OCI-LY3 (cell line): Measurements from ENCODE around the gene IGFBP7.

ENCODE experiments used
- H2AFZ ChIP-seq: fragments of 200-600, 300-600 bp; shearing (Covaris generic); 2 replicates; pipeline ENCODE4 v1.6.0; 2014; ENCODE audit warnings: antibody characterized with exemption, low read depth, low read length
- H3K27ac ChIP-seq: fragments of 200-600, 300-600 bp; sonication (generic); 2 replicates; pipeline ENCODE4 v1.5.1; 2014; ENCODE audit warnings: mild to moderate bottlenecking, low read length, moderate library complexity, mixed read lengths
- H3K27me3 ChIP-seq: fragments of 200-600, 300-600 bp; sonication (generic); 2 replicates; pipeline ENCODE4 v1.6.1; 2014; ENCODE audit warnings: low read depth, low read length, mixed read lengths
- H3K36me3 ChIP-seq: fragments of 200-600, 300-600 bp; sonication (generic); replicated peaks from 2 replicates; pipeline ENCODE3; 2014; ENCODE audit warnings: low read depth, low read length, mixed read lengths
- H3K4me1 ChIP-seq: fragments of 300-600, 200-600 bp; sonication (generic); 2 replicates; pipeline ENCODE4 v1.6.1; 2014; ENCODE audit warnings: low read length, mixed read lengths
- H3K4me2 ChIP-seq: fragments of 200-600, 300-600 bp; sonication (generic); 2 replicates; pipeline ENCODE4 v1.6.1; 2014; ENCODE audit warnings: low read length, mixed read lengths
- H3K4me3 ChIP-seq: fragments of 300-600, 200-600 bp; sonication (generic); 2 replicates; pipeline ENCODE4 v1.5.1; 2014; ENCODE audit warnings: antibody characterized with exemption, mild to moderate bottlenecking, low read length, moderate library complexity
- H3K79me2 ChIP-seq: fragments of 300-600, 200-600 bp; shearing (Covaris generic); 2 replicates; pipeline ENCODE4 v1.6.1; 2014; ENCODE audit warnings: mild to moderate bottlenecking, low read length, mixed read lengths
- H3K9ac ChIP-seq: fragments of 300-600, 200-600 bp; shearing (Covaris generic); 2 replicates; pipeline ENCODE4 v1.6.0; 2014; ENCODE audit warnings: mild to moderate bottlenecking, low read length, moderate library complexity
- H3K9me3 ChIP-seq: fragments of 200-600, 300-600 bp; shearing (Covaris generic); 2 replicates; pipeline ENCODE4 v1.6.1; 2014; ENCODE audit warnings: low read length, mixed read lengths; ENCODE audit not compliant: insufficient read depth
- H4K20me1 ChIP-seq: fragments of 200-600, 300-600 bp; sonication (generic); 2 replicates; pipeline ENCODE4 v1.6.1; 2016; ENCODE audit warnings: low read length, mixed read lengths; ENCODE audit not compliant: insufficient read depth
- CTCF ChIP-seq: fragments of 200-600, 300-600 bp; sonication (generic); IDR thresholded peaks from 2 replicates; pipeline ENCODE4 v1.5.1; 2014; ENCODE audit warnings: antibody characterized with exemption, low read length, low read depth
- EZH2phosphoT487 ChIP-seq: fragments of 200-600 bp; shearing (Covaris generic); IDR thresholded peaks from 2 replicates; pipeline ENCODE4 v1.6.1; 2018; ENCODE audit warnings: antibody characterized with exemption, mixed run types, low read depth

IGFBP7 gene

GRCh38 chr4:57078685-57079521 is 31.3 kb downstream of the IGFBP7 start:
- TF ChIP-seq EZH2phosphoT487 (no peak), CTCF (no peak)
- H3K9ac ChIP-seq, result no peak overlapping the region
- H3K4me3 ChIP-seq, result no peak overlapping the region
- no peaks in the 10 kb centered on the region for H4K20me1 ChIP-seq
- H3K4me2 ChIP-seq, result no peak overlapping the region
- H3K79me2 ChIP-seq, result no peaks in the 10 kb centered on the region
- H2AFZ ChIP-seq, result no peak overlapping the region
- H3K36me3 ChIP-seq, result no peaks in the 10 kb centered on the region
- H3K27ac ChIP-seq, result no peak overlapping the region
- no peaks in the 10 kb centered on the region for H3K4me1 ChIP-seq
- no peaks in the 10 kb centered on the region for H3K9me3 ChIP-seq
- H3K27me3 ChIP-seq, result peaks cover 10% of the 10 kb centered on the region; the same call in 1 of the 2 replicates

- H3K36me3 ChIP-seq, result no peaks in the 10 kb centered on the region
Measured at GRCh38 chr4:57077550-57078343, 32.4 kb downstream of the IGFBP7 start.

GRCh38 chr4:57076646-57077045 is 33.5 kb downstream of the IGFBP7 start:
- Histone ChIP-seq H3K27me3 (peaks cover 7% of the 10 kb centered on the region; the same call in 1 of the 2 replicates), H3K79me2 (no peaks in the 10 kb centered on the region), H3K27ac (no peak overlapping the region), H3K4me2 (no peak overlapping the region), H2AFZ (no peak overlapping the region), H3K36me3 (no peaks in the 10 kb centered on the region), H3K4me3 (no peak overlapping the region), H3K4me1 (no peaks in the 10 kb centered on the region), H3K9ac (no peak overlapping the region), H4K20me1 (no peaks in the 10 kb centered on the region), H3K9me3 (no peaks in the 10 kb centered on the region)
- TF ChIP-seq CTCF, result no peak
- TF ChIP-seq EZH2phosphoT487, result no peak

More at GRCh38 chr4:57077550-57078343, 32.4 kb downstream of the IGFBP7 start:
- Histone ChIP-seq H3K27ac (no peak overlapping the region), H2AFZ (no peak overlapping the region), H3K4me3 (no peak overlapping the region), H3K9ac (no peak overlapping the region), H3K4me2 (no peak overlapping the region), H3K4me1 (no peaks in the 10 kb centered on the region), H3K9me3 (no peaks in the 10 kb centered on the region), H4K20me1 (no peaks in the 10 kb centered on the region), H3K79me2 (no peaks in the 10 kb centered on the region), H3K27me3 (peaks cover 10% of the 10 kb centered on the region; the same call in 1 of the 2 replicates)
- TF ChIP-seq EZH2phosphoT487 (no peak), CTCF (no peak)

GRCh38 chr4:57075367-57075766 is 34.8 kb downstream of the IGFBP7 start:
- H3K27me3 ChIP-seq, result peaks cover 7% of the 10 kb centered on the region; the same call in 1 of the 2 replicates
- H3K4me3 ChIP-seq, result no peak overlapping the region
- H3K36me3 ChIP-seq, result no peaks in the 10 kb centered on the region
- no peaks in the 10 kb centered on the region for H3K79me2 ChIP-seq
- no peak overlapping the region for H3K27ac ChIP-seq
- H3K9me3 ChIP-seq, result no peaks in the 10 kb centered on the region
- no peak overlapping the region for H3K9ac ChIP-seq
- TF ChIP-seq EZH2phosphoT487 (no peak), CTCF (no peak)
- H2AFZ ChIP-seq, result no peak overlapping the region
- no peaks in the 10 kb centered on the region for H4K20me1 ChIP-seq
- no peak overlapping the region for H3K4me2 ChIP-seq
- no peaks in the 10 kb centered on the region for H3K4me1 ChIP-seq
